Tibial nerve (tissue), 3 donors: ENCODE data around the gene FAM237B.
A peak's percentile ranks its signal among the peaks of the same experiment; 100 is the strongest.

Experiments
- POLR2A ChIP-seq, 2 donors: fragments of 450-650 bp; IDR thresholded peaks; one replicate each; pipeline ENCODE4 v1.6.1; 2017; ENCODE audit warnings: antibody characterized with exemption in 2 of 2, mild to moderate bottlenecking in 2 of 2, moderate library complexity in 2 of 2
- TF ChIP-seq, protein P1 (sequence below), 5 experiments: fragments of 200-600 bp in 3 of 5; fragments of 450-650 bp in 2 of 5; sonication (generic) in 3 of 5; IDR thresholded peaks; one replicate each; pipeline ENCODE4 v1.5.1; 2016 to 2019; ENCODE audit warnings: antibody characterized with exemption in 5 of 5, mild to moderate bottlenecking in 3 of 5, moderate library complexity in 2 of 5

DNA sequence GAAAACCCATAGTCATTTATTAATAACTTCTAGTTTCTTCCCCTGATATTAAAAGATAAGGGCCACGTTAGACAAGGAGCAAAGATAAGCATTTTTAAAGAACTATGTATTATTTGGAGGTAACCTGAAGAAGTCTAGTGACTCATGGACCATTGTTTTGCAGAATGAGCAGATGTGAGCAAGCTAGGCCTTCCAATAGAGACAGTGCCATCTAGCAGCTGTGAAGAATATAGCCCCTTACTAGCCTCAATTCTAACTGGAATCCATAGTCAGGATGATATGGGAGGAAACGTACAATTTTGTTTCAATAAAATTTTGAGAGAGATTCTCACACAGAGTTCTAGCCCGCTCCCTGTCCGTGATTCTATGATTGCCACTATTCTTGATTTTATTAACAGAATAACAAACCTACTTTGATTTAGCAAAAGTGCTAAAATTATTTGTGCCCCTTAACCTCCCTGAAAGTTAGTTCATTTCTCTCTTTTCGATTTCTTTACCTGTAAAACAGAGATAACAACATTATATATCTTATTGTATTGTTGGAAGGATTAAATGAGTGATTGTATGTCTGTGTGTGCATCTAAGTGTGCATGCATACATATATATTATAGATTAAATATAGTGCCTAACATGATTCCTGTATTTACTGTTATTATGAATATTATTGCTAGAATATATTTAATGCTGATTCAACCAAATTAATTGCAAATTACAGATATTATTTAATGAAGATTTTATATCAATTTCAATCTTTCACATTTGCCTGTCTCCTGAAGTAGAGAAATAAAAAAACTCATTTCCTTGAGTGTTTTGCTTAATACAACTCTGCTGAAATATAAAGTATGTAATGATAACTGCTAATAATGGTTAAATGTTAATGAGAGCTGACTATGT lies 22.7 kb downstream of the FAM237B start:
- TF ChIP-seq POLR2A (IDR thresholded peaks at IDR 0.05) = no peak
- TF ChIP-seq, protein P1, sequence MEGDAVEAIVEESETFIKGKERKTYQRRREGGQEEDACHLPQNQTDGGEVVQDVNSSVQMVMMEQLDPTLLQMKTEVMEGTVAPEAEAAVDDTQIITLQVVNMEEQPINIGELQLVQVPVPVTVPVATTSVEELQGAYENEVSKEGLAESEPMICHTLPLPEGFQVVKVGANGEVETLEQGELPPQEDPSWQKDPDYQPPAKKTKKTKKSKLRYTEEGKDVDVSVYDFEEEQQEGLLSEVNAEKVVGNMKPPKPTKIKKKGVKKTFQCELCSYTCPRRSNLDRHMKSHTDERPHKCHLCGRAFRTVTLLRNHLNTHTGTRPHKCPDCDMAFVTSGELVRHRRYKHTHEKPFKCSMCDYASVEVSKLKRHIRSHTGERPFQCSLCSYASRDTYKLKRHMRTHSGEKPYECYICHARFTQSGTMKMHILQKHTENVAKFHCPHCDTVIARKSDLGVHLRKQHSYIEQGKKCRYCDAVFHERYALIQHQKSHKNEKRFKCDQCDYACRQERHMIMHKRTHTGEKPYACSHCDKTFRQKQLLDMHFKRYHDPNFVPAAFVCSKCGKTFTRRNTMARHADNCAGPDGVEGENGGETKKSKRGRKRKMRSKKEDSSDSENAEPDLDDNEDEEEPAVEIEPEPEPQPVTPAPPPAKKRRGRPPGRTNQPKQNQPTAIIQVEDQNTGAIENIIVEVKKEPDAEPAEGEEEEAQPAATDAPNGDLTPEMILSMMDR (IDR thresholded peaks at IDR 0.05) = peak in 4 of 5 experiments; percentile 26 to 39 (median 38)
